Adrenal gland (tissue), 5 donors: Measurements from ENCODE around the gene MST1R.

ENCODE experiments used
- CTCF ChIP-seq, 6 experiments: fragments of 450-650 bp in 4 of 6; fragments of 200-600 bp in 2 of 6; sonication (generic) in 1 of 6; IDR thresholded peaks; 1 replicate in 5 of 6; 2 replicates in 1 of 6; pipeline versions ENCODE4 v1.5.1 to v1.8.0; 2016 to 2021; ENCODE audit warnings: antibody characterized with exemption in 6 of 6, mild to moderate bottlenecking in 2 of 6, moderate library complexity in 1 of 6
- POLR2A ChIP-seq, 2 donors: fragments of 450-650 bp; IDR thresholded peaks; one replicate each; pipeline ENCODE4 v1.6.1; 2017; ENCODE audit warnings: antibody characterized with exemption in 2 of 2, mild to moderate bottlenecking in 2 of 2, moderate library complexity in 1 of 2
- donor health status: DM: no; HTN: no; CAD: no.

- TF ChIP-seq POLR2A (IDR thresholded peaks at IDR 0.05): no peak
- TF ChIP-seq CTCF (IDR thresholded peaks at IDR 0.05): peak in 1 of 6 experiments; percentile 8
These were observed 3.1 kb downstream of the MST1R start for GRCh38 chr3:49900491-49901153.
